NOMO-1 treated with dmso at 0.1 percent for 144 hours (cell line): ENCODE results near the gene CREBL2.

Experiments used
- DNase-seq: peaks from one replicate; lab custom pipeline; 2025; ENCODE audit not compliant: unreplicated experiment; lab: John Stamatoyannopoulos, UW

The CREBL2 gene

GRCh38 chr12:12671850-12672660, 60.4 kb downstream of the CREBL2 start:
- no peak for DNase-seq

- DNase-seq: no peak
Measured at GRCh38 chr12:12673296-12673695, 61.6 kb downstream of the CREBL2 start.

- no peak for DNase-seq
Measured at GRCh38 chr12:12676605-12677004, 64.9 kb downstream of the CREBL2 start.

- DNase-seq: no peak
Measured at GRCh38 chr12:12681061-12681765, 69.5 kb downstream of the CREBL2 start.

- DNase-seq: no peak
Measured at GRCh38 chr12:12682284-12682683, 70.6 kb downstream of the CREBL2 start.

- no peak for DNase-seq
Measured at GRCh38 chr12:12683136-12683697, 71.5 kb downstream of the CREBL2 start.

GRCh38 chr12:12683725-12684124, 72.0 kb downstream of the CREBL2 start:
- no peak for DNase-seq

- no peak for DNase-seq
Measured at GRCh38 chr12:12684375-12685106, 72.9 kb downstream of the CREBL2 start.

- DNase-seq: no peak
Measured at GRCh38 chr12:12685305-12685704, 73.6 kb downstream of the CREBL2 start.

- no peak for DNase-seq
Measured at GRCh38 chr12:12686472-12686871, 74.8 kb downstream of the CREBL2 start.

- no peak for DNase-seq
Measured at GRCh38 chr12:12686925-12687324, 75.2 kb downstream of the CREBL2 start.

GRCh38 chr12:12689647-12690300, 78.1 kb downstream of the CREBL2 start:
- no peak for DNase-seq

- DNase-seq: no peak
Measured at GRCh38 chr12:12691549-12691948, 79.9 kb downstream of the CREBL2 start.

GRCh38 chr12:12693111-12693671, 81.5 kb downstream of the CREBL2 start:
- no peak for DNase-seq
